ENCODE data around the gene WDR81.

Gene WDR81

DNA sequence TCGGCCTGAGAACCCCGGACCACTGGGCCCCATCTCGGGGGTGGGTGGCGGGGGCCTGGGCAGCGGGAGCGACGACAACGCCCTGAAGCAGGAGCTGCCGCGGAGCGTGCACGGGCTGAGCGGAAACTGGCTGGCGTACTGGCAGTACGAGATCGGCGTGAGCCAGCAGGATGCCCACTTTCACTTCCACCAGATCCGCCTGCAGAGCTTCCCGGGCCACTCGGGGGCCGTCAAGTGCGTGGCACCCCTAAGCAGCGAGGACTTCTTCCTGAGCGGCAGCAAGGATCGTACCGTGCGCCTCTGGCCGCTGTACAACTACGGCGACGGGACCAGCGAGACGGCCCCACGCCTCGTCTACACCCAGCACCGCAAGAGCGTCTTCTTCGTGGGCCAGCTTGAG, 9.3 kb downstream of the WDR81 start:
- Histone ChIP-seq H3K4me3 (replicated peaks; ENCODE audit: insufficient read depth, low read length) (no peak overlapping the region), H3K27me3 (ENCODE audit: insufficient read depth, poor library complexity, severe bottlenecking) (no peaks in the 10 kb centered on the region), H3K27ac (replicated peaks) (no peak overlapping the region)
- TF ChIP-seq, protein P1, sequence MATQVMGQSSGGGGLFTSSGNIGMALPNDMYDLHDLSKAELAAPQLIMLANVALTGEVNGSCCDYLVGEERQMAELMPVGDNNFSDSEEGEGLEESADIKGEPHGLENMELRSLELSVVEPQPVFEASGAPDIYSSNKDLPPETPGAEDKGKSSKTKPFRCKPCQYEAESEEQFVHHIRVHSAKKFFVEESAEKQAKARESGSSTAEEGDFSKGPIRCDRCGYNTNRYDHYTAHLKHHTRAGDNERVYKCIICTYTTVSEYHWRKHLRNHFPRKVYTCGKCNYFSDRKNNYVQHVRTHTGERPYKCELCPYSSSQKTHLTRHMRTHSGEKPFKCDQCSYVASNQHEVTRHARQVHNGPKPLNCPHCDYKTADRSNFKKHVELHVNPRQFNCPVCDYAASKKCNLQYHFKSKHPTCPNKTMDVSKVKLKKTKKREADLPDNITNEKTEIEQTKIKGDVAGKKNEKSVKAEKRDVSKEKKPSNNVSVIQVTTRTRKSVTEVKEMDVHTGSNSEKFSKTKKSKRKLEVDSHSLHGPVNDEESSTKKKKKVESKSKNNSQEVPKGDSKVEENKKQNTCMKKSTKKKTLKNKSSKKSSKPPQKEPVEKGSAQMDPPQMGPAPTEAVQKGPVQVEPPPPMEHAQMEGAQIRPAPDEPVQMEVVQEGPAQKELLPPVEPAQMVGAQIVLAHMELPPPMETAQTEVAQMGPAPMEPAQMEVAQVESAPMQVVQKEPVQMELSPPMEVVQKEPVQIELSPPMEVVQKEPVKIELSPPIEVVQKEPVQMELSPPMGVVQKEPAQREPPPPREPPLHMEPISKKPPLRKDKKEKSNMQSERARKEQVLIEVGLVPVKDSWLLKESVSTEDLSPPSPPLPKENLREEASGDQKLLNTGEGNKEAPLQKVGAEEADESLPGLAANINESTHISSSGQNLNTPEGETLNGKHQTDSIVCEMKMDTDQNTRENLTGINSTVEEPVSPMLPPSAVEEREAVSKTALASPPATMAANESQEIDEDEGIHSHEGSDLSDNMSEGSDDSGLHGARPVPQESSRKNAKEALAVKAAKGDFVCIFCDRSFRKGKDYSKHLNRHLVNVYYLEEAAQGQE (IDR thresholded peaks at IDR 0.05; ENCODE audit: insufficient replicate concordance, low read depth) = no peak
- TF ChIP-seq POLR2AphosphoS5 (IDR thresholded peaks at IDR 0.05; ENCODE audit: low read depth) (no peak), SPI1 (IDR thresholded peaks at IDR 0.05; ENCODE audit: borderline replicate concordance, low read depth) (no peak), GABPA (IDR thresholded peaks at IDR 0.05; ENCODE audit: low read depth) (no peak)
- TF ChIP-seq, protein P2, sequence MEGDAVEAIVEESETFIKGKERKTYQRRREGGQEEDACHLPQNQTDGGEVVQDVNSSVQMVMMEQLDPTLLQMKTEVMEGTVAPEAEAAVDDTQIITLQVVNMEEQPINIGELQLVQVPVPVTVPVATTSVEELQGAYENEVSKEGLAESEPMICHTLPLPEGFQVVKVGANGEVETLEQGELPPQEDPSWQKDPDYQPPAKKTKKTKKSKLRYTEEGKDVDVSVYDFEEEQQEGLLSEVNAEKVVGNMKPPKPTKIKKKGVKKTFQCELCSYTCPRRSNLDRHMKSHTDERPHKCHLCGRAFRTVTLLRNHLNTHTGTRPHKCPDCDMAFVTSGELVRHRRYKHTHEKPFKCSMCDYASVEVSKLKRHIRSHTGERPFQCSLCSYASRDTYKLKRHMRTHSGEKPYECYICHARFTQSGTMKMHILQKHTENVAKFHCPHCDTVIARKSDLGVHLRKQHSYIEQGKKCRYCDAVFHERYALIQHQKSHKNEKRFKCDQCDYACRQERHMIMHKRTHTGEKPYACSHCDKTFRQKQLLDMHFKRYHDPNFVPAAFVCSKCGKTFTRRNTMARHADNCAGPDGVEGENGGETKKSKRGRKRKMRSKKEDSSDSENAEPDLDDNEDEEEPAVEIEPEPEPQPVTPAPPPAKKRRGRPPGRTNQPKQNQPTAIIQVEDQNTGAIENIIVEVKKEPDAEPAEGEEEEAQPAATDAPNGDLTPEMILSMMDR (IDR thresholded peaks at IDR 0.05; ENCODE audit: insufficient read depth, low read length) = no peak
- DNase-seq (ENCODE audit: low read depth in 1 of 2, low spot score in 1 of 2) = no peak

DNA sequence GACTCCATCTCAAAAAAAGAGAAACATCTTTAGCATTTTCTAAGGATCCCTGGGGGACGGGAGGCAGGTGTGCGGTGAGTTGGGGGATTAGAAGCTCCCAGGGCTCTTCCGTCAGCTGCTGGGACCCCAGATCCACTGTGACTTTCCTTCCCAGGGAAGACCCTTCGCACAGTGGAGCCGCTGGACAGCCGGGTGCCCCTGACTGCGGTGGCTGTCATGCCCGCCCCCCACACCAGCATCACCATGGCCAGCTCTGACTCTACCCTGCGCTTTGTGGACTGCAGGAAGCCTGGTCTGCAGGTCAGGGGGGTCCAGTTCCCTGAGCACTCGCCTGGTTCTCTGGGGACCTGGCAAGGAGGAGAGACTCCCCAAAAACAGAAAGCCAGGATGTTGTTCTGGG, 10.9 kb downstream of the WDR81 start:
- TF ChIP-seq, protein P2 (IDR thresholded peaks at IDR 0.05; ENCODE audit: insufficient read depth, low read length) = no peak
- TF ChIP-seq POLR2AphosphoS5 (IDR thresholded peaks at IDR 0.05; ENCODE audit: low read depth) (no peak), GABPA (IDR thresholded peaks at IDR 0.05; ENCODE audit: low read depth) (no peak), SPI1 (IDR thresholded peaks at IDR 0.05; ENCODE audit: borderline replicate concordance, low read depth) (no peak)
- peak overlapping the region; percentile 72 for H3K27ac ChIP-seq (replicated peaks)
- no peak overlapping the region for H3K4me3 ChIP-seq (replicated peaks; ENCODE audit: insufficient read depth, low read length)

DNA sequence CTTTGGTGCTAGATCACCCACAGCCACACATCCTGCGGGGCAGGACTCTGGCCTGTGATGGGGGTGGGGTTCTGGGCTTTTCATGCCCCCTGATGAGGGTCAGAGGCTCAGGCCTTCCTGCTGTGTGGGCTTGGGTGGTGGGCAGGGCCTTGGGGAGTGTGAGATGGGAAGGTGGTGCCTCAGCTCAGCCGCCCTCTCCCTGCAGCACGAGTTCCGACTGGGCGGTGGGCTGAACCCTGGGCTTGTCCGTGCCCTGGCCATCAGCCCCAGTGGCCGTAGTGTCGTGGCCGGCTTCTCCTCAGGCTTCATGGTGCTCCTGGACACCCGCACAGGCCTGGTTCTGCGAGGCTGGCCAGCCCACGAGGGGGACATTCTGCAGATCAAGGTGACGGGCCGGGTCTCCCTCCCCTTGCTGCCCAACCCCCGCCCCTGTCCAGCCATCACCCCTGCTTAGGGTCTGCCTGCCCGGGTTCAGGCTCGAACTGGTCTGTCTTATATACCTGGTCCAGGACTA, 11.4 kb downstream of the WDR81 start:
- Histone ChIP-seq H3K4me3 (replicated peaks; ENCODE audit: insufficient read depth, low read length) (no peak overlapping the region), H3K27ac (replicated peaks) (peak overlapping the region; percentile 72), H3K27me3 (ENCODE audit: insufficient read depth, poor library complexity, severe bottlenecking) (no peaks in the 10 kb centered on the region)
- TF ChIP-seq SPI1 (IDR thresholded peaks at IDR 0.05; ENCODE audit: borderline replicate concordance, low read depth) = no peak
- no peak for TF ChIP-seq GABPA (IDR thresholded peaks at IDR 0.05; ENCODE audit: low read depth)
- TF ChIP-seq, protein P2 (IDR thresholded peaks at IDR 0.05; ENCODE audit: insufficient read depth, low read length) = no peak
- no peak for TF ChIP-seq POLR2AphosphoS5 (IDR thresholded peaks at IDR 0.05; ENCODE audit: low read depth)
- TF ChIP-seq, protein P1 (IDR thresholded peaks at IDR 0.05; ENCODE audit: insufficient replicate concordance, low read depth) = no peak
- DNase-seq (ENCODE audit: low read depth in 1 of 2, low spot score in 1 of 2) = no peak

More for the DNA sequence above, 10.9 kb downstream of the WDR81 start:
- H3K27me3 ChIP-seq (ENCODE audit: insufficient read depth, poor library complexity, severe bottlenecking) = no peaks in the 10 kb centered on the region
- DNase-seq (ENCODE audit: low read depth in 1 of 2, low spot score in 1 of 2) = no peak
